ENCODE results near the gene PRSS57. TPM values are rescaled to one million over a fixed set of nuclear protein-coding genes. Genes with fewer than 3 reads are reported as not detected.
A peak's percentile ranks its signal among the peaks of the same experiment; 100 is the strongest.
"Not testable (repeated sequence)": the region's sequence is repeated elsewhere in the genome, so short reads cannot be mapped to it uniquely, and the experiment has no call there.

The PRSS57 gene
- total and polyA plus RNA-seq, 2 donors (not counting 1 experiment from before 2014, with no cell fraction given), result not detected

DNA sequence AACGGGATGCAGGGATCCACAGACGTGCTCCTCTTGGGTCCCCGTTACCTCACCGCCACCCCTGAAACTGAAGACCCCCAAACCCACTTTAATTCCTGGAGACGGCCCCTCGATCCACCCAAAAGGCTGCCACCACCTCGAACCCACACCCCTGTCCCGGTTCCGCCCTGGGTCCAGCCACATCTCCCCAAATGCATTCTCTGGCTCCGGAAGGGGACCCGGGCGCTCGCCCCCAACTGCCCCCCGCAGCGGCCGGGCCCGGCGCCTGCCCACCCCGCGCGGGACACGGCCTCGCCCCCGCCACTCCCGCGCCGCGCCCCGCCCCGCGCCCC, 19.3 kb downstream of the PRSS57 start:
- Histone ChIP-seq H3K27me3 (ENCODE audit: control insufficient read depth, insufficient read depth, low read length) (no peaks in the 10 kb centered on the region), H3K4me1 (ENCODE audit: control insufficient read depth, extremely low read depth, insufficient read depth, low read length) (peaks cover 17% of the 10 kb centered on the region), H3K4me3 (replicated peaks in 1 of 4; ENCODE audit: control extremely low read depth in 1 of 4, insufficient read depth in 1 of 4, low read depth in 3 of 4, low read length in 4 of 4) (peak overlapping the region in 2 of 4 experiments; percentile 31 to 36), H3K36me3 (ENCODE audit: control insufficient read depth, insufficient read depth, low read length) (no peaks in the 10 kb centered on the region), H2AFZ (ENCODE audit: low read length) (no peak overlapping the region), H3K27ac (ENCODE audit: insufficient read depth, low read length) (no peak overlapping the region), H3K79me2 (ENCODE audit: control insufficient read depth, insufficient read depth, low read length) (peaks cover 2% of the 10 kb centered on the region), H3K4me2 (ENCODE audit: extremely low read depth, insufficient read depth, low read length) (peak overlapping the region; percentile 44), H3K9ac (ENCODE audit: insufficient read depth, low read length) (peak overlapping the region; percentile 7), H4K20me1 (ENCODE audit: control insufficient read depth, extremely low read depth, insufficient read depth, low read length) (no peaks in the 10 kb centered on the region), H3K9me3 (ENCODE audit: control insufficient read depth, insufficient read depth, low read depth, low read length) (no peaks in the 10 kb centered on the region)
- TF ChIP-seq, protein P1, sequence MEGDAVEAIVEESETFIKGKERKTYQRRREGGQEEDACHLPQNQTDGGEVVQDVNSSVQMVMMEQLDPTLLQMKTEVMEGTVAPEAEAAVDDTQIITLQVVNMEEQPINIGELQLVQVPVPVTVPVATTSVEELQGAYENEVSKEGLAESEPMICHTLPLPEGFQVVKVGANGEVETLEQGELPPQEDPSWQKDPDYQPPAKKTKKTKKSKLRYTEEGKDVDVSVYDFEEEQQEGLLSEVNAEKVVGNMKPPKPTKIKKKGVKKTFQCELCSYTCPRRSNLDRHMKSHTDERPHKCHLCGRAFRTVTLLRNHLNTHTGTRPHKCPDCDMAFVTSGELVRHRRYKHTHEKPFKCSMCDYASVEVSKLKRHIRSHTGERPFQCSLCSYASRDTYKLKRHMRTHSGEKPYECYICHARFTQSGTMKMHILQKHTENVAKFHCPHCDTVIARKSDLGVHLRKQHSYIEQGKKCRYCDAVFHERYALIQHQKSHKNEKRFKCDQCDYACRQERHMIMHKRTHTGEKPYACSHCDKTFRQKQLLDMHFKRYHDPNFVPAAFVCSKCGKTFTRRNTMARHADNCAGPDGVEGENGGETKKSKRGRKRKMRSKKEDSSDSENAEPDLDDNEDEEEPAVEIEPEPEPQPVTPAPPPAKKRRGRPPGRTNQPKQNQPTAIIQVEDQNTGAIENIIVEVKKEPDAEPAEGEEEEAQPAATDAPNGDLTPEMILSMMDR (conservative IDR thresholded peaks at IDR 0.05 in 1 of 2, IDR thresholded peaks at IDR 0.05 in 1 of 2; ENCODE audit: low read depth in 1 of 2, low read length in 2 of 2), result no peak
- no peak for TF ChIP-seq EZH2 (IDR thresholded peaks at IDR 0.05; ENCODE audit: low read length, missing control alignments)
- DNase-seq (ENCODE audit: low read depth in 2 of 2), result no peak

DNA sequence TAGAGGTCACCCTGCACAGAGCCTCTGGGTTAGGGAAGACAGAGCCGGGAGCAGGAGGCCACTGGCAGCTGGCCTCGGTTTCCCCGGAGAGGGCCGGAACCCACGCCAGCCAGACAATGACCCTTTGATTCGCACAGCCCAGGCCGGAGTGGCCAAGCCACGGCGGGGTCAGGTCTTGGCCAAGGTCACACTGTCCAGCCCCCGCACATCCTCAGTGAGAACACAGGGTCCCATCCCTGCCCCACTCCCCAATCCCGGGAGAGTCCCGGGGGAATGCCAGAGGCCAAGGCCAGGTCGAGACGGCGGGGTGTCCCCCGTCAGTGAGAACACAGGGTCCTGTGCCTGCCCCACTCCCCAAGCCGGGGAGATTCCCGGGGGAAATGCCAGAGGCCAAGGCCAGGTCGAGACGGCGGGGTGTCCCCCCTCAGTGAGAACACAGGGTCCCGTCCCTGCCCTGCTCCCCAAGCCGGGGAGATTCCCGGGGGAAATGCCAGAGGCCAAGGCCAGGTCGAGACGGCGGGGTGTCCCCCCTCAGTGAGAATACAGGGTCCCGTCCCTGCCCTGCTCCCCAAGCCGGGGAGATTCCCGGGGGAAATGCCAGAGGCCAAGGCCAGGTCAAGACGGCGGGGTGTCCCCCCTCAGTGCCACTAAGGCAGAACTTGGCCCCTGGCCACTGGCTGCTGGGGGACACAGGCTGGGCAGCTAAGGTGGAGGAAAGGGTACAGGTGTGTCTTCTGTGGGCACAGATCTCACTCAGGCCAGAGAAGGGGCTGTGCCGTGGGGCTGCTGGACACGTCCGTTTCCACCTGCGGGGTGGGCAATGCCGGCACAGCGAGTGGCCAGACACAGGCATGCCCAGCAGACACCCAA, 20.7 kb downstream of the PRSS57 start:
- Histone ChIP-seq H2AFZ (ENCODE audit: low read length) (no peak overlapping the region), H3K79me2 (ENCODE audit: control insufficient read depth, insufficient read depth, low read length) (peaks cover 2% of the 10 kb centered on the region), H3K27me3 (ENCODE audit: control insufficient read depth, insufficient read depth, low read length) (no peaks in the 10 kb centered on the region), H3K4me3 (replicated peaks in 1 of 4; ENCODE audit: control extremely low read depth in 1 of 4, insufficient read depth in 1 of 4, low read depth in 3 of 4, low read length in 4 of 4) (no peak overlapping the region), H3K9ac (ENCODE audit: insufficient read depth, low read length) (no peak overlapping the region), H3K4me2 (ENCODE audit: extremely low read depth, insufficient read depth, low read length) (no peak overlapping the region), H3K36me3 (ENCODE audit: control insufficient read depth, insufficient read depth, low read length) (no peaks in the 10 kb centered on the region), H3K9me3 (ENCODE audit: control insufficient read depth, insufficient read depth, low read depth, low read length) (no peaks in the 10 kb centered on the region), H4K20me1 (ENCODE audit: control insufficient read depth, extremely low read depth, insufficient read depth, low read length) (no peaks in the 10 kb centered on the region), H3K27ac (ENCODE audit: insufficient read depth, low read length) (no peak overlapping the region), H3K4me1 (ENCODE audit: control insufficient read depth, extremely low read depth, insufficient read depth, low read length) (peaks cover 17% of the 10 kb centered on the region)
- TF ChIP-seq, protein P1 (conservative IDR thresholded peaks at IDR 0.05 in 1 of 2, IDR thresholded peaks at IDR 0.05 in 1 of 2; ENCODE audit: low read depth in 1 of 2, low read length in 2 of 2), result no peak
- no peak for TF ChIP-seq EZH2 (IDR thresholded peaks at IDR 0.05; ENCODE audit: low read length, missing control alignments)
- DNase-seq (ENCODE audit: low read depth in 2 of 2), result no peak

DNA sequence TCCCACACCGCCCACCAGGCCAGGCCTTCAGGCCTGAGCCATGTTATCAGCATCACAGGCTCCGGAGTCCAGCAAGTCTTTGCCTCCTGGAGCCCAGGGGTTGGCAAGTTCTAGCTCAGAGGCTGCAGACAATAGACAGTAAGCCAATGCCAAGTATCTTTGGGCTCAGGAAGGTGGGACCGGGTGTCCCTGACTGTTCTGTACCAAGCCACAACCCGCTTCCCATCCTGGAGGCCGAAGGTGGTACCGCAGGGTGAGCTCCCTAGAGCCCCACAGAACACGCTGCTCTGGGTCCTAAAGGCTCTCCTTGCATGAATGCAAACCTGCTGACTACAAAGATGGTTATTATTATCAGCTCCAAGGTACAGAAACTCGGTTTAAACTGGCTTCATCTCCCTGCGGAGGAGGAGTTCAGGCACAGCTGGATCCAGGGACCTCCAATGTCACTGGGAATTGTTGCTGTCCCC, 24.6 kb downstream of the PRSS57 start:
- Histone ChIP-seq H3K9ac (ENCODE audit: insufficient read depth, low read length) (no peak overlapping the region), H3K79me2 (ENCODE audit: control insufficient read depth, insufficient read depth, low read length) (no peaks in the 10 kb centered on the region), H4K20me1 (ENCODE audit: control insufficient read depth, extremely low read depth, insufficient read depth, low read length) (no peaks in the 10 kb centered on the region), H3K4me1 (ENCODE audit: control insufficient read depth, extremely low read depth, insufficient read depth, low read length) (peaks cover 2% of the 10 kb centered on the region), H3K36me3 (ENCODE audit: control insufficient read depth, insufficient read depth, low read length) (no peaks in the 10 kb centered on the region), H3K27me3 (ENCODE audit: control insufficient read depth, insufficient read depth, low read length) (no peaks in the 10 kb centered on the region), H3K4me3 (replicated peaks in 1 of 4; ENCODE audit: control extremely low read depth in 1 of 4, insufficient read depth in 1 of 4, low read depth in 3 of 4, low read length in 4 of 4) (no peak overlapping the region), H2AFZ (ENCODE audit: low read length) (no peak overlapping the region), H3K4me2 (ENCODE audit: extremely low read depth, insufficient read depth, low read length) (no peak overlapping the region), H3K27ac (ENCODE audit: insufficient read depth, low read length) (no peak overlapping the region), H3K9me3 (ENCODE audit: control insufficient read depth, insufficient read depth, low read depth, low read length) (no peaks in the 10 kb centered on the region)
- TF ChIP-seq EZH2 (IDR thresholded peaks at IDR 0.05; ENCODE audit: low read length, missing control alignments), result no peak
- TF ChIP-seq, protein P1 (conservative IDR thresholded peaks at IDR 0.05 in 1 of 2, IDR thresholded peaks at IDR 0.05 in 1 of 2; ENCODE audit: low read depth in 1 of 2, low read length in 2 of 2), result peak in 1 of 2 donors; percentile 13
- DNase-seq (ENCODE audit: low read depth in 2 of 2), result no peak

DNA sequence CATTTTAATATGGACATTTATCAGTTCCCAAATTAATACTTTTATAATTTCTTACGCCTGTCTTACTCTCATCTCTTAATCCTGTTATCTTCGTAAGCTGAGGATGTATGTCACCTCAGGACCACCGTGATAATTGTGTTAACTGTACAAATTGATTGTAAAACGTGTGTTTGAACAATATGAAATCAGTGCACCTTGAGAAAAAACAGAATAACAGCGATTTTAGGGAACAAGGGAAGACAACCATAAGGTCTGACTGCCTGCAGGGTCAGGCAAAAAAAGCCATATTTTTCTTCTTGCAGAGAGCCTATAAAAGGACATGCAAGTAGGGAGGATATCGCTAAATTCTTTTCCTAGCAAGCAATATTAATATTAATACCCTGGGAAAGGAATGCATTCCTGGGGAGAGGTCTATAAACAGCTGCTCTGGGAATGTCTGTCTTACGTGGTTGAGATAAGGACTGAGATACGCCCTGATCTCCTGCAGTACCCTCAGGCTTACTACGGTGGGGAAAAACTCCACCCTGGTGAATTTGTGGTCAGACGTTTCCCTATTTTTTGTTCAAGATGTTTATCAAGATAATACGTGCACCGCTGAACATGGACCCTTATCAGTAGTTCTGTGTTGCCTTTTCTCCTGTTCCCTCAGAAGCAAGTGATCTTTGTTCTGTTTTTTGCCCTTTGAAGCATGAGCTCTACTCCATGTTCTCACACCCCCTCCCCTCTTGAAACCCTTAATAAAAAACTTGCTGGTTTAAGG, 26.4 kb downstream of the PRSS57 start:
- H3K4me1 ChIP-seq (ENCODE audit: control insufficient read depth, extremely low read depth, insufficient read depth, low read length); H3K27me3 ChIP-seq (ENCODE audit: control insufficient read depth, insufficient read depth, low read length); H3K9me3 ChIP-seq (ENCODE audit: control insufficient read depth, insufficient read depth, low read depth, low read length); H3K36me3 ChIP-seq (ENCODE audit: control insufficient read depth, insufficient read depth, low read length); H2AFZ ChIP-seq (ENCODE audit: low read length); H3K9ac ChIP-seq (ENCODE audit: insufficient read depth, low read length); H4K20me1 ChIP-seq (ENCODE audit: control insufficient read depth, extremely low read depth, insufficient read depth, low read length); H3K4me2 ChIP-seq (ENCODE audit: extremely low read depth, insufficient read depth, low read length); H3K27ac ChIP-seq (ENCODE audit: insufficient read depth, low read length); H3K4me3 ChIP-seq (replicated peaks in 1 of 4; ENCODE audit: control extremely low read depth in 1 of 4, insufficient read depth in 1 of 4, low read depth in 3 of 4, low read length in 4 of 4); H3K79me2 ChIP-seq (ENCODE audit: control insufficient read depth, insufficient read depth, low read length): not testable (repeated sequence)
- DNase-seq (ENCODE audit: low read depth in 2 of 2), result peak in 1 of 2 donors; percentile 63
